ENCODE results near the gene ZMAT5. TPM values are rescaled to one million over a fixed set of nuclear protein-coding genes. Genes with fewer than 3 reads are reported as not detected.

ZMAT5 gene
- total RNA-seq, 2 experiments from 2014 or later = 19.4 to 20.6 TPM

DNA sequence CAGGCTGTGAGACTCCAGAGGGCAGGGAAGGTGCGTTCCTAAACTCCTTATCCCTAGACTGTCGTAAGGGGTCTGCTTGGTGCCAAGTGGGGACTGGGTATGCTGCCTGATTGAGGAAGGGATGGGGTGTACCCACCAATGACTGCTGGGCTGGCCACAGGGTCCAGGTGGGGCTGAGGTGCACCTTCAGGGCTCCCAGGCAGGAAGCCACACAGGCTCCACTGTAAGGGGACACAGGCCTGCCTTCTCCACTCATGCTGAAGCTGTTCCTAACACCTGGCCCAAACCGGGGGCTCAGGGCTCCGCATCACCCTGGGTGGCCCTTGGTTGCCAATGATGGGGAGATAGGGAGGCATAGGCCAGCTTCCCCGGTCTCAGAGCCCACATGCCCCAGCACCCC, 26.6 kb downstream of the ZMAT5 start:
- Mint-ChIP-seq H3K27me3 (no peaks in the 10 kb centered on the region), H3K4me1 (peaks cover 6% of the 10 kb centered on the region), H3K9me3 (no peaks in the 10 kb centered on the region), H3K27ac (no peak overlapping the region), H3K4me3 (no peak overlapping the region), H3K36me3 (peaks cover 7% of the 10 kb centered on the region)
- POLR2A ChIA-PET = no interaction called here
- ATAC-seq (ENCODE audit: low read depth) (no peak), DNase-seq (no peak)

DNA sequence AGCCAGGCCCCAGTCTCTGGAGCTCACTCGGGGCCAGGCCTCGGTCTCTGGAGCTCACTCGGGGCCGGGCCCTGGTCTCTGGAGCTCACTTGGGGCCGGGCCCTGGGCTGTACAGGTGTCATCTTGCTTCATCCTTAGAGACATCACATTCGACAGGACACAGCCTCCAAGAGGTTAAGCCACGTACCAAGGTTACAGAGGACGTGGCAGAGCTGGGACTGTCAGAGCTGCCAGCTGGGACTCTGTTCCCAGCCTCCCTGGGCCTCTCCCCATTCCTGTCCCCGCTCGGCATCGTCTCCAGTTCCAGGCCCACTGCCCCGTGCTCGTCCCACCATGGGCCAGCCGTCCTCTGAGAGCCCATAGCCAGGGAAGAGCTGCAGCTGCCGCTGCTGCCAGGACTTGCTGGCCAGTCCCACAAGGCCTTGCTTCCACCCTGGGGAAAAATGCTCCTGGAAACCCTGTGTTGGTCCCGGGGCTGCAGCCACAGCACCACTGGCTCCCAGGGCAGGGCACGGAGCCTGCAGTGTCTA, 27.4 kb downstream of the ZMAT5 start:
- ATAC-seq (ENCODE audit: low read depth) = no peak
- H3K4me1 Mint-ChIP-seq = peaks cover 6% of the 10 kb centered on the region
- no peak overlapping the region for H3K4me3 Mint-ChIP-seq
- no peak overlapping the region for H3K27ac Mint-ChIP-seq
- peaks cover 7% of the 10 kb centered on the region for H3K36me3 Mint-ChIP-seq
- POLR2A ChIA-PET = no interaction called here
- no peak for DNase-seq
- no peaks in the 10 kb centered on the region for H3K9me3 Mint-ChIP-seq
- no peaks in the 10 kb centered on the region for H3K27me3 Mint-ChIP-seq

DNA sequence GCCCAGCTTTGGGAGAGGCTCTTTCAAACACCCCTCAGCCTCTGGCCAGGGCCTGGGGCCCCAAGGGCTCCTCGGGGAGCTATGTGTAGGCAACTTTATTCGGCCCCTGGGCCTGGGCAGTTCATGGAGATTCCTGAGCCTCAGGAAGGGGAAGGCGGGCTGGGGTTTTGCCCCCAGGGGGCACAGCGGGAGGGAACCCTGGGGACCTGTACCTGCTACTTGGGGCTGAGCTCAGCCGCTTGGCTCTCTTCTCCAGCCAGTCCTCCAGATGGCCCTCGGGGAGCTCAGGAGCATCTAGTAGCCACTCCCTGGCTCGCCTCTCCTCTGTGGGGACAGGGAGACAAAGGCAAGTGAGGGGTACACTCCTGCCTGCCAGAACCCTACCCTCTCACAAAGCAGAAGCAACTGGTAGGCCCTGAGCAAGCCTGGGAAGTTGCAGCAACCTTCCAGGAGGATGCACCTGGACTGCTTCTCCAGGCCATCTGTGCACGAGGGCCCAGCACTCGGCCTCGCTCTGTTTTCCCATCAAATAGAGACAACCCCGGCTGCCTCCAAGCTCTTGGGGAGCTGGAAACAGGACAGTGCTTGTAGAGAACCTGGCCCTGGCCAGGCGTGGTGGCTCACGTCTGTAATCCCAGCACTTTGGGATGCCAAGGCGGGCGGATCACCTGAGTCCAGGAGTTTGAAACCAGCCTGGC, 28.5 kb downstream of the ZMAT5 start:
- POLR2A ChIA-PET = no interaction called here
- H3K27ac Mint-ChIP-seq = no peak overlapping the region
- no peak for ATAC-seq (ENCODE audit: low read depth)
- H3K9me3 Mint-ChIP-seq = no peaks in the 10 kb centered on the region
- DNase-seq = no peak
- no peak overlapping the region for H3K4me3 Mint-ChIP-seq
- H3K36me3 Mint-ChIP-seq = peaks cover 7% of the 10 kb centered on the region
- H3K4me1 Mint-ChIP-seq = peaks cover 6% of the 10 kb centered on the region
- H3K27me3 Mint-ChIP-seq = no peaks in the 10 kb centered on the region

GRCh38 chr22:29737251-29738117, 29.3 kb downstream of the ZMAT5 start:
- no peak for DNase-seq
- Mint-ChIP-seq H3K9me3 (no peaks in the 10 kb centered on the region), H3K4me1 (peaks cover 6% of the 10 kb centered on the region), H3K36me3 (peaks cover 7% of the 10 kb centered on the region), H3K27me3 (no peaks in the 10 kb centered on the region), H3K4me3 (no peak overlapping the region), H3K27ac (no peak overlapping the region)
- no peak for ATAC-seq (ENCODE audit: low read depth)
- POLR2A ChIA-PET = no interaction called here

- H3K4me3 Mint-ChIP-seq = no peak overlapping the region
- POLR2A ChIA-PET = no interaction called here
- no peaks in the 10 kb centered on the region for H3K9me3 Mint-ChIP-seq
- no peaks in the 10 kb centered on the region for H3K27me3 Mint-ChIP-seq
- ATAC-seq (ENCODE audit: low read depth) (no peak), DNase-seq (no peak)
- no peaks in the 10 kb centered on the region for H3K36me3 Mint-ChIP-seq
- no peak overlapping the region for H3K27ac Mint-ChIP-seq
- no peaks in the 10 kb centered on the region for H3K4me1 Mint-ChIP-seq
These were observed 31.4 kb downstream of the ZMAT5 start for GRCh38 chr22:29735416-29735815.

DNA sequence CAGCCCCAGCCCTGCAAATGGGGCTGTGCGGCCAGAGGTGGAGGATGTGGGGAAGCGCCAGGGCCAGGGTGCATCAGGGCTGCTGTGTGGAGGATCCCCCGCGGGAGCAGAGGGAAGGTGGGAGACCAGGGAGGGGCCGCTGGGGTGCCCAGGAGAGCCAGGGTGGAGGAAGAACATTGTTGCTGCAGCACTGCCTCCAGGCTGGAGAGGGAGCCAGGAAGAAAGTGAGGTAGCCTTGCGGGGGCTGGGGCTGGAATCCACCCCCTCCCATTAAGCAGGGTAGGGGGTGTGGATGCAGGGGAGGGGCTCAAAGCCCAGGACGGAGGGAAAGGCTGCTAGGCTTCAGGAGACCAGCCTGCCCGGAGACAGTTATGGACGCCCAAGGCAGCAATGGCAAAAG, 32.0 kb downstream of the ZMAT5 start:
- ATAC-seq (ENCODE audit: low read depth) (no peak), DNase-seq (no peak)
- H3K4me1 Mint-ChIP-seq = no peaks in the 10 kb centered on the region
- no peak overlapping the region for H3K27ac Mint-ChIP-seq
- POLR2A ChIA-PET = no interaction called here
- H3K36me3 Mint-ChIP-seq = no peaks in the 10 kb centered on the region
- no peaks in the 10 kb centered on the region for H3K9me3 Mint-ChIP-seq
- H3K27me3 Mint-ChIP-seq = no peaks in the 10 kb centered on the region
- no peak overlapping the region for H3K4me3 Mint-ChIP-seq

GRCh38 chr22:29734406-29734805, 32.4 kb downstream of the ZMAT5 start:
- no peak for DNase-seq
- H3K27me3 Mint-ChIP-seq = no peaks in the 10 kb centered on the region
- H3K9me3 Mint-ChIP-seq = no peaks in the 10 kb centered on the region
- no peak overlapping the region for H3K27ac Mint-ChIP-seq
- ATAC-seq (ENCODE audit: low read depth) = no peak
- no peaks in the 10 kb centered on the region for H3K4me1 Mint-ChIP-seq
- H3K36me3 Mint-ChIP-seq = no peaks in the 10 kb centered on the region
- no peak overlapping the region for H3K4me3 Mint-ChIP-seq
- POLR2A ChIA-PET = no interaction called here

GRCh38 chr22:29733362-29734201, 33.2 kb downstream of the ZMAT5 start:
- H3K36me3 Mint-ChIP-seq = no peaks in the 10 kb centered on the region
- H3K27ac Mint-ChIP-seq = no peak overlapping the region
- no peaks in the 10 kb centered on the region for H3K9me3 Mint-ChIP-seq
- ATAC-seq (ENCODE audit: low read depth) (no peak), DNase-seq (no peak)
- POLR2A ChIA-PET = no interaction called here
- H3K4me1 Mint-ChIP-seq = no peaks in the 10 kb centered on the region
- no peaks in the 10 kb centered on the region for H3K27me3 Mint-ChIP-seq
- H3K4me3 Mint-ChIP-seq = no peak overlapping the region

- POLR2A ChIA-PET = interaction anchor here (0.7 kb wide), 1 partner anchor 17 kb away, joined by 6 read pairs; no protein-coding TSS in a partner anchor
- Mint-ChIP-seq H3K27ac (no peak overlapping the region), H3K4me3 (no peak overlapping the region), H3K27me3 (no peaks in the 10 kb centered on the region), H3K9me3 (no peaks in the 10 kb centered on the region), H3K36me3 (no peaks in the 10 kb centered on the region), H3K4me1 (no peaks in the 10 kb centered on the region)
- ATAC-seq (ENCODE audit: low read depth) = no peak
- no peak for DNase-seq
These were observed 33.9 kb downstream of the ZMAT5 start for GRCh38 chr22:29732883-29733282.

GRCh38 chr22:29731058-29731850, 35.6 kb downstream of the ZMAT5 start:
- no peak for ATAC-seq (ENCODE audit: low read depth)
- Mint-ChIP-seq H3K4me1 (no peaks in the 10 kb centered on the region), H3K27ac (no peak overlapping the region), H3K27me3 (no peaks in the 10 kb centered on the region), H3K9me3 (no peaks in the 10 kb centered on the region), H3K4me3 (no peak overlapping the region), H3K36me3 (no peaks in the 10 kb centered on the region)
- DNase-seq = no peak
- POLR2A ChIA-PET = no interaction called here

DNA sequence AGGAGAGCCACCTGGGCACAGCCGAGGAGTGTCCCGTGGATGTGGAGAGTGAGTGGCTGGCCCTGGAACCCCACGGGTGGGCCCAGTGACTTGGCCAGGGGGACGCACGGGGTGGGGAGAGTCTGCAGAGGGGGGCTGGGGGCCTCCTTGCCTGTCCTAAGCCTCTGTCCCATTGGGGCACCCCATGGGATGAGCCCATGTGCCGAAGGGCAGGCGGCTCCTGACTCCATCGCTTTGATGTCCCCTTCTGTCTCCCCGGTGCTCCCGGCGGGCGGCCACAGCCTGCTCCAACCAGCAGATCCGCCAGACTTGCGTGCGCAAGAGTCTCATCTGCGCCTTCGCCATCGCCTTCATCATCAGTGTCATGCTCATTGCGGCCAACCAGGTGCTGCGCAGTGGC, 37.6 kb downstream of the ZMAT5 start:
- no peaks in the 10 kb centered on the region for H3K4me1 Mint-ChIP-seq
- H3K27me3 Mint-ChIP-seq = peaks cover 5% of the 10 kb centered on the region
- no peaks in the 10 kb centered on the region for H3K36me3 Mint-ChIP-seq
- no peak overlapping the region for H3K27ac Mint-ChIP-seq
- no peak overlapping the region for H3K4me3 Mint-ChIP-seq
- POLR2A ChIA-PET = no interaction called here
- ATAC-seq (ENCODE audit: low read depth) (no peak), DNase-seq (no peak)
- no peaks in the 10 kb centered on the region for H3K9me3 Mint-ChIP-seq

DNA sequence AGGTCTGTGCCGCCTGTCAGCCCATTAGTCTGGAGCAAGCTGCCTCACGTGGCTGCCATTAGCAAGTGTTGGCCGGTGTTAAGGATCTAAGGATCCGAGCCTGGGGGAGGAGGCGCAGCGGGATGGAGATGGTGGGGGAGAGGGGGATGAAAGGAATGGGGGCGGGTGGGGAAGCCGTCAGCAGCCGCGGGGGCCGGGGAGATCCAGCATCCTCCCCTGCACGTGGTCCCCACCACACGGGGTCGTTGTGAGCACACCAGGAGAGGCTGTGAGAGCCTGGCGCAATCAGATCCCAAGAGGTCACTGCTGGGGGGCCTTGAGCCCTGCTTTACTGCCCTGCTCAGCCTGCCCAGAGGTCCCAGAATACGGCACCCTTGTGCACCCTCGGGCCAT, 39.7 kb downstream of the ZMAT5 start:
- DNase-seq (peak; percentile 50), ATAC-seq (ENCODE audit: low read depth) (no peak)
- Mint-ChIP-seq H3K27me3 (peaks cover 8% of the 10 kb centered on the region), H3K36me3 (no peaks in the 10 kb centered on the region), H3K4me1 (no peaks in the 10 kb centered on the region), H3K9me3 (no peaks in the 10 kb centered on the region), H3K4me3 (no peak overlapping the region), H3K27ac (no peak overlapping the region)
- POLR2A ChIA-PET = no interaction called here
